Activated T-helper 1 cell treated with anti-CD3 and anti-CD28 coated beads, Interleukin-12 subunit alpha, Interleukin-12 subunit beta, Interleukin-2, Interleukin-4 antibody, amounts not matched to agents 30 ng/mL and 10 ng/mL and 1 ng/mL, durations not matched to agents 14 hours and 24 hours and 36 hours (primary cell): Measurements from ENCODE around the gene SGCB. TPM values are rescaled to one million over a fixed set of nuclear protein-coding genes. Genes with fewer than 3 reads are reported as not detected.

Experiments used
- DNase-seq: peaks from one replicate; pipeline ENCODE4 v3.0.0; 2021; ENCODE audit warnings: low spot score
- H3K27ac Mint-ChIP-seq: one replicate; pipeline ENCODE4 v1.8.0; 2021; ENCODE audit warnings: mild to moderate bottlenecking, mixed read lengths
- H3K27me3 Mint-ChIP-seq: one replicate; pipeline ENCODE4 v1.8.0; 2022; ENCODE audit warnings: mild to moderate bottlenecking, moderate library complexity, mixed read lengths; ENCODE audit not compliant: insufficient read depth
- H3K36me3 Mint-ChIP-seq: one replicate; pipeline ENCODE4 v1.8.0; 2021; ENCODE audit warnings: low read depth, mixed read lengths
- H3K4me1 Mint-ChIP-seq: one replicate; pipeline ENCODE4 v1.8.0; 2021; ENCODE audit warnings: low read depth, mixed read lengths
- H3K4me3 Mint-ChIP-seq: one replicate; pipeline ENCODE4 v1.8.0; 2021; ENCODE audit warnings: mild to moderate bottlenecking, moderate library complexity, mixed read lengths
- H3K9me3 Mint-ChIP-seq: one replicate; pipeline ENCODE4 v1.8.0; 2021; ENCODE audit warnings: mixed read lengths
- intact Hi-C: fragments of 100-400 bp; cut with micrococcal nuclease; formaldehyde crosslinking; loops from one replicate; pipeline ENCODE4 v1.15.1; 2024
- total RNA-seq: library from RNA; stranded (reverse); gene quantifications from 2 replicates; pipeline ENCODE4 v1.2.3, GENCODE V29; 2022

The SGCB gene
- total RNA-seq, 1 donor from 2014 or later, result 13.9 TPM

DNA sequence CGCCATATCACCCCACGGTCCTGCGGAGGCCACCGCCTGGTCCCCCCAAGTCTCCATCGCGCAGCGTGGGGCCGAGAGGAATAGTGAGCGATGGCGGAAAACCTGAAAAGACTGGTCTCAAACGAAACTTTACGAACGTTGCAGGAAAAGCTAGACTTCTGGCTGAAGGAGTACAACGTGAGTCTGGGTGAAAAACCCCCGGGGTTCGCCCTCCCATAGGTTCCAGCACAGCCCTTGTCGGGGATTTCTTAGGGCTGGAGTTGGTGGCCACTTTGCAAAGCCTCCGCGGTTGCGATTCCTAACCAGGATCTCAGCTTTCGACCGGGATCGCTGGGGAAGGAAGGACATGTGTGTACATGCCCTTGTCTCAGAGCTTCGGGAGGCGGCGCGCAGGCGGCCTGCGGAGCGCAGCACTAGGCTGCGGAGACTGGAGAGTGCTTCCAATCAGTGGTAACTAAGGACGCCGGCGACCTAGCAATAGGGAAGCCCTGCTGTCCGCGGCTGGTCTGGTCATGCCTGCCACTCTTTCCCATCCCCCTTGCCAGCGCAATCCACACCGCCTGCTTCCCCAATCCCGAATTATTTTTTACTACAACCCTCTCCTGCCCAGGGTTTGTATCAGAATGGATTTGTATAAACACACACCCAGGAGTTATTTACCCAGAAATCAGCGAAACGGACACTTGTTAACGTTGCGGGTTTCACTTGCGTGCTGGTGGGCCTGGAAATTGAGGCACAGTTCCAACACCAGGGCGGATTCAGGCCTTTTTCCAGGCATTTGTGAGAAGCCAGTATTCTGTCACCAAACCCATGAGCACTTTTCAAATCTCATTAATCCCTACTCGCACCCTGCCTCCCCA lies 13.7 kb upstream of the SGCB start:
- Mint-ChIP-seq H3K9me3 (no peaks in the 10 kb centered on the region), H3K36me3 (no peaks in the 10 kb centered on the region), H3K27me3 (peaks cover 73% of the 10 kb centered on the region), H3K27ac (no peak overlapping the region), H3K4me3 (peak overlapping the region; percentile 70), H3K4me1 (peaks cover 9% of the 10 kb centered on the region)
- no peak for DNase-seq
- intact Hi-C loops, result loop anchor here (2.0 kb wide), 1 partner anchor 15 kb away; no protein-coding TSS in a partner anchor

DNA sequence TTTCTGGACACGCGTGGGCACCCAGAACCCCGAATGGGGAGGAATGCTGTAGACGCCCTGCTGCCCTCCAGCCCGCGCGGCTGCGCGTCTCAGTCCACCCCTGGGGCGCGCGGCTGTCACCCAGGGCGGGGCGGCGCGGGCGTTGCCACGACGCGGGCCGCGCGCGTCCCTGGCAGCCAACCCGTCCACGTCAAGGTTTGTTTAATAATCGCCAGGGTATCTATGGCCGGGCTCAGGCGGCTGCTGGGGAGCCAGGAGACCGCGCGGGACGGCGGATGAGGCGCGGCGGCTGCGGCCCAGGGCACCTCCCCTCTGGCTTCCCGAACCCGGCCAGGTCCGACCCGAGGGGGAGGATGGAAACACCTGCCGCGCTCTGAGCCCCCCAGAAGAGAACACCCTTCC lies 13.1 kb upstream of the SGCB start, which contains the start of gene SPATA18:
Gene SPATA18, plus strand, starts transcription at position 92 of the 402 bp plus-strand sequence. CDS start 401 bp downstream, outside the sequence.
- DNase-seq, result no peak
- Mint-ChIP-seq H3K36me3 (no peaks in the 10 kb centered on the region), H3K27ac (no peak within 1 kb of the TSS), H3K9me3 (no peaks in the 10 kb centered on the region), H3K4me1 (peaks cover 9% of the 10 kb centered on the region), H3K27me3 (peaks cover 73% of the 10 kb centered on the region), H3K4me3 (peak within 1 kb of the TSS; percentile 70)
- intact Hi-C loops, result loop anchor here (2.0 kb wide), 1 partner anchor 14 kb away; no protein-coding TSS in a partner anchor

DNA sequence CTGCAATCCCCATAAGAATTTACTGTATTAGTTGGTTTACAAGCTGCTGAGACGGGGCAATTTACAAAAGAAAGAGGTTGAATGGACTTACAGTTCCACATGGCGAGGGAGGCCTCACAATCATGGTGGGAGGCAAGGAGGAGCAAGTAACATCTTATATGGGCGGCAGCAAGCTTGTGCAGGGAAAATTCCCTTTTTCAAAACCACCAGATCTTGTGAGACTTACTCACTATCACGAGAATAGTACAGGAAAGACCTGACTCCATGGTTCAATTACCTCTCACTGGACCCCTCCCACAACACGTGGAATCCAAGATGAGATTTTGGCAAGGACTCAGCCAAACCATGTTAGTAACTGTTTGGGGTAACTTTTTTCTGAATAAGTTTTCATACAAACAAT lies 11.2 kb upstream of the SGCB start:
- DNase-seq, result no peak
- intact Hi-C loops, result no loop called here
- no peak overlapping the region for H3K27ac Mint-ChIP-seq
- H3K4me3 Mint-ChIP-seq, result no peak overlapping the region
- peaks cover 62% of the 10 kb centered on the region for H3K27me3 Mint-ChIP-seq
- H3K36me3 Mint-ChIP-seq, result no peaks in the 10 kb centered on the region
- H3K9me3 Mint-ChIP-seq, result no peaks in the 10 kb centered on the region
- H3K4me1 Mint-ChIP-seq, result peaks cover 9% of the 10 kb centered on the region

DNA sequence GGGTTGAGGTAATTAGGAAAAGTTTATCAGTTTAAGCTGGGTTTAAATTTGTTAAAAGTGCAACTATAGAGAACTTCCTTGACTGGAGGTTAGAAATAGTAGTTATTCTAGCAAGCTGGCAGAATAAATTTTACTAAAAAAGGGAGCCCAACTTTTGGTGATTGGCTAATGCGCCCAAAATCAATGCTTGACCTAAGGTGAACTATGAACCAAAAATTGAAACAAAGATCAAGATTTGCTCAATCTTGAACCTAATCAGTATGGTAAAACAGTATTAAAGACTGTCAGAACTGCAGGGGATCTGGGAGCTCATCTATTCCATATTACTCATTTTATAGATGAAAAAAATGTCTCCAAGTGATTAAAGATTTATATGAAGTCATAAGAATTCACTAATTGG lies 6.9 kb upstream of the SGCB start:
- no peaks in the 10 kb centered on the region for H3K9me3 Mint-ChIP-seq
- no peak for DNase-seq
- no peak overlapping the region for H3K4me3 Mint-ChIP-seq
- H3K27ac Mint-ChIP-seq, result no peak overlapping the region
- intact Hi-C loops, result no loop called here
- no peaks in the 10 kb centered on the region for H3K36me3 Mint-ChIP-seq
- H3K27me3 Mint-ChIP-seq, result peaks cover 42% of the 10 kb centered on the region
- no peaks in the 10 kb centered on the region for H3K4me1 Mint-ChIP-seq

DNA sequence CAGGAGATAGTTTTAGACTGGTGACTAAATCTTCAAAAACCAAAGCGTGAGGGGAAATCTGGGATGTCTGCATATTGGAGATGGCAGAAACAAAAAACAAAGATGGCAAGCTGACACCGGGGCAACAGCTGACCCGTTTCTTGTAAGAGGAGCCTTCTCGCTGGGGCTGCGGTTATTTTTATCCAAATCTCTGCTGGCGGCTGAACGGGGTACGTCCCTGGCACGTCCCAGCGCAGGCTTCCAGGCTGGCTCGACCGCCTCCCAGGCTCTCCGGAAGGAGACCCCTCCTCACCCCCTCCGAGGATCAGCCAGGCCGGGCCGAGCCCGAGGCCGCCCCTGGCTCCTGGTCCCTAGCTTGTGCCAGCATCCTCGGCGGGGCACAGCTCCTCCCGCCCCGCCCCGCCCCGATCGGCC lies 403 bp downstream of the SGCB start:
- Mint-ChIP-seq H3K4me3 (peak overlapping the region; percentile 86), H3K27ac (peak overlapping the region; percentile 63), H3K9me3 (no peaks in the 10 kb centered on the region), H3K36me3 (peaks cover 3% of the 10 kb centered on the region), H3K27me3 (peaks cover 16% of the 10 kb centered on the region), H3K4me1 (peaks cover 27% of the 10 kb centered on the region)
- DNase-seq, result no peak
- intact Hi-C loops, result loop anchor here (1.0 to 10.0 kb wide), 4 partner anchors 11 to 687 kb away; partner anchors contain the start of gene SPATA18

DNA sequence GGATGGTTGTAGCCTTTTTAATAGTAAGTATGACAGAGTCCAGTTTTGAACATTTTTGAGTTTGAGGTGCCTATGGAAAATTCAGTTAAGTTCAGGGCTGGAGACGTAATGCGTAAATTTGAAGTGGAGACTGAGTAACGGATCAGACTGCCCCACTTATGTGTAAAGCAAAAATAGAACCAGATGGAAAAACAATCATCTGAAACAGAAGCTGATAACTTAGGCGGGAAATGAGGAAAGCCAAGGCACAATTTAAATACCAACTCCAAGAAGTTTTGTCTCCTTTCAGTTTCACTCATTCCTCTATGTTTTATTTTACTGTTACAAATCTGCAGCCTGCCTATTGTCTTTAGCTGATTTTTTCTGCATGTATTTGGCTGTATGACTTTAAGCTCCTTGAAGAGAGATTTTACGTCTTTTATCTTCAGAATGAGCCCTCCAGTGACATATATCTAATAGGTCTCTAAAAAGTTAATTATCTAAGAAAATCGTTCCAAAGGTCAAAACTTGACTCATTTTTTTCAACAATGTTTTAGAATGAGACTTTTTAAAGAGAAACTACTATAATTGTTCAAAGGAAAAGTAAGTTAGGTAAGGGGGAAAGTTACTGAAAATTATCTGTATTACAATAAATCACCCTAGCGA lies 1.1 kb downstream of the SGCB start:
- Mint-ChIP-seq H3K36me3 (peaks cover 4% of the 10 kb centered on the region), H3K4me1 (peaks cover 27% of the 10 kb centered on the region)
- intact Hi-C loops, result loop anchor here (2.0 to 10.0 kb wide), 2 partner anchors 14 to 688 kb away; partner anchors contain the start of gene SPATA18

DNA sequence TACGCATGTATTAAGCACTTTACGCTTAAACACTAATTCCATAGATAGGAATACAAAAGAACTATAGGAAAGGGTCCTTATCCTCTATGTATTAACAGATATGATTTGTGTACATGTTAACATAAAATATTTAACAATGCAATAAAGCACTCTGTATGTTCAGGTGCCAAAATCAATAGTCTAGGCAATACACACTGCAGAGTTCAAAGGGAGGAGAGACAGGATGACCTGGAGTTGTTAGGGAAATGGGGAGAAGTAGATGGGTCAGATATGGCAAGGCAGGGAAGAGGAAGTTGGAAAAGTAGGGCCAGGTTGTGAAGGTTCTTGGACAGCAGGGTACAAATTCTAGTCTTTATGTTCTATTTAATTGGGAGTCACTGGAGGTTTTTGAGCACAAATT lies 2.9 kb downstream of the SGCB start:
- Mint-ChIP-seq H3K4me1 (peaks cover 27% of the 10 kb centered on the region), H3K27me3 (peaks cover 4% of the 10 kb centered on the region), H3K9me3 (no peaks in the 10 kb centered on the region), H3K36me3 (peaks cover 11% of the 10 kb centered on the region), H3K27ac (no peak overlapping the region), H3K4me3 (no peak overlapping the region)
- intact Hi-C loops, result loop anchor here (10.0 kb wide), 1 partner anchor 690 kb away; no protein-coding TSS in a partner anchor
- DNase-seq, result no peak

More for the DNA sequence above, 1.1 kb downstream of the SGCB start:
- peak overlapping the region; percentile 63 for H3K27ac Mint-ChIP-seq
- H3K9me3 Mint-ChIP-seq, result no peaks in the 10 kb centered on the region
- peak overlapping the region; percentile 86 for H3K4me3 Mint-ChIP-seq
- DNase-seq, result no peak
- H3K27me3 Mint-ChIP-seq, result peaks cover 12% of the 10 kb centered on the region

DNA sequence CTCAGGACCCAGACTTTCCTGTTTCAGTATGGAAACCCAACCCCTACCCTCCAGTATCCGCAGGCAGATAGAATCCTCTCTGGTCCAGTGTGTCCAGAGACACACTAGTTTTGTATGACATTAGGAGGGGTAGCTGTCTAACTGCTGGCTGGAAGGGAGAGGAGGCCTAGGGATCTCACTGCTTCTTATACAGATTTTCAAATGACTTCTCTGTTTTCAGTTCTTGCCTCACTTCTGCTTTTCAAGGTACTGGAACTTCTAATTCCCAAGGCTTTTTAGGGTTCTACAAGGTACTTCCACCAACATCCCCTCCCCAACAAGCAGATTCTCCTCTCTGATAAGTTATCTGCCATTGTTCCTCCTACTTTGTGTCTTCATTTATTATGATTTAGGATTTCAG lies 6.1 kb downstream of the SGCB start:
- no peak for DNase-seq
- Mint-ChIP-seq H3K9me3 (no peaks in the 10 kb centered on the region), H3K4me1 (peaks cover 14% of the 10 kb centered on the region), H3K4me3 (no peak overlapping the region), H3K36me3 (peaks cover 17% of the 10 kb centered on the region), H3K27ac (no peak overlapping the region), H3K27me3 (no peaks in the 10 kb centered on the region)
- intact Hi-C loops, result loop anchor here (10.0 kb wide), 1 partner anchor 693 kb away; no protein-coding TSS in a partner anchor

DNA sequence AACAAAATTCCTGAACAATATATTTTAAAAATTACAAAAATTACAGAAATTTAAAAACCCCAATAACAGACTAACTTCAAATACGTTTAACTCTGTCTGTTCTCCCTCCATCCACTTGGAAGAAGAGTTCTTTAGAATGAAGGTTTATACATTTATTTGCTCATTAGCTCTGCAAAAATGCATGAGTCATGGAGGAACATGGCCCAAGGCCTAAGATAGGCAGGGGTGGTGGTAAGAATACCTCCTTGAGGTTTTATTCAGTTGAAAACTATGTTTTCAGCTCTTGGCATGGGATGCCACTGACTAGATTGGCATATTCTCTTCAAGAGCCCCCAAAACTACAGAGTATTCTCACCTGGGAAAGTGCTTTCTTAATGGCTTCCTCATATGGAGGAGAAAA lies 9.1 kb downstream of the SGCB start:
- intact Hi-C loops, result no loop called here
- Mint-ChIP-seq H3K4me3 (no peak overlapping the region), H3K27me3 (no peaks in the 10 kb centered on the region), H3K9me3 (no peaks in the 10 kb centered on the region), H3K4me1 (no peaks in the 10 kb centered on the region), H3K36me3 (peaks cover 19% of the 10 kb centered on the region), H3K27ac (no peak overlapping the region)
- no peak for DNase-seq

DNA sequence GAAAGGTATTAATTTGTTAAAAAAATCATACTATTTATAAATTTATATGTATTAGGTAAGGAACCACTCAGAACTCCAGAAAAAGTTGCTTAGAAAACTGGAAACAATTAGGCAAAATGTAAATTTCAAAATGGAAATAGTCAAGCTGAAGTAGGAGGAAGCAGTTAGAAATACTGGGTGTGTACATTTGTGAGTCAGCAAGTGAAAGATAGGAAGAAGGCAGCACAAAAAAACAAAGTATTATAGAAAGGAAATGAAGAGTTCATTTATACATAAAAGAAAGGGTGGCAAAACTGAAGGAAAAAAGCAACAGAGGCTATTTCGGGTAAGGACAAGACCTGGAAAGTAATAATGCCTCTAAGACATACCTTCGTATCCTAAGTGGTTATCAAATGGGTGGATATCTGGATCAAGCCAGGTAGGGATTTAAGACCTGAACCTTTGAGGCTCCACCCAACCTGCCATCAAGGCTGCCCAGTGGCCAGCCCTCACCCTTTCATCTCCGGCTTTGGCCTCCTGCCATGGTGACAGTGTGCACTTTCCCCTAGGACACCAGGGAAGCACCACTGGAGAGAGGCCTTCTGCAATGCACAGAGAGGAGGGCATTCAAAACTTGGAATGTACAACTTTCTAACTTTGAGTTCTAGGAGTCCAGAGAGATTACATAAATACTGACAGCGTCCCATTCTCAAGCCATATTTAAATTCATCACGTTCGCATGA lies 18.0 kb downstream of the SGCB start, which contains the start of gene LRRC66:
Gene LRRC66, minus strand, starts transcription at position 428 of the 722 bp plus-strand sequence. CDS start 2,750 bp downstream, outside the sequence.
- Mint-ChIP-seq H3K9me3 (no peaks in the 10 kb centered on the region), H3K27ac (no peak within 1 kb of the TSS), H3K4me1 (no peaks in the 10 kb centered on the region), H3K4me3 (no peak within 1 kb of the TSS), H3K27me3 (no peaks in the 10 kb centered on the region), H3K36me3 (no peaks in the 10 kb centered on the region)
- intact Hi-C loops, result no loop called here
- no peak for DNase-seq

DNA sequence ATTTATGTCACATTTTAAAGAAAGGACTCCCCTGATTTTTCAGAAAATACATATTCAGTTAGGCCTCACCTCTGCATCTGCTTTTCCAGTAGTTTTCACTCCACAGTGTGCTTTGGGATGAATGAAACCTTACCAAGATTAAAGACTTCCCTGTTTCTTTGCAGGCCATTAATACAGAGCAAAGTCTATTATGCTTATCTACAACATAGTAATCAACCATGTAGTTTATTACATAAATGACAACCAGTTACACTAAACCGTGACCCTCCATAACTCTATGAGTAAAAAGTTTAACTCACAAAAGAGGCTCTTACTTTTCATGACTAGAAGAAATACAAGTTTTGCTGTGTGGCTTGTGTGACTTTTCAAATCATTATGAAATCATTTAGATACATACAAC lies 20.3 kb downstream of the SGCB start:
- no peaks in the 10 kb centered on the region for H3K27me3 Mint-ChIP-seq

DNA sequence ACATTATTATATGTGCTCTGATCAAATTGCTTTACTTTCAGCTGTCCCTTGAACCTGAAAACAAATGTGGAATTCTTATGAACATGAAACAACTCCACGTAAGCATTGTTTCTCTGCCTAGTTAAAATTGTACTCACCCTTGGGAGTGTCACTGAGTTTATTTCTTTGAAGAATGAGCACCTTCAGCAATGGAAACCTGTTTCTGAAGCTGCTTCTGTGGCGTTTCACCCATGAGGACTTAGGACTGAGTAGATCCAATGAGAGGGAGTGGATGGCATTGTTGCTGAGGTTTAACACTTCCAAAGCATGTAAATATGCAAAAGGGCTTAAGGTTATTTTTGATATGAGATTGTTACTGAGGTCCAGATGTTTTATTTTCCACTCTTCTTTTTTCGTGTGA lies 21.1 kb downstream of the SGCB start:
- no peak overlapping the region for H3K4me3 Mint-ChIP-seq
- H3K36me3 Mint-ChIP-seq, result no peaks in the 10 kb centered on the region
- intact Hi-C loops, result no loop called here
- DNase-seq, result no peak
- H3K27me3 Mint-ChIP-seq, result no peaks in the 10 kb centered on the region
- no peaks in the 10 kb centered on the region for H3K9me3 Mint-ChIP-seq
- no peaks in the 10 kb centered on the region for H3K4me1 Mint-ChIP-seq
- no peak overlapping the region for H3K27ac Mint-ChIP-seq

More for the DNA sequence above, 20.3 kb downstream of the SGCB start:
- Mint-ChIP-seq H3K9me3 (no peaks in the 10 kb centered on the region), H3K27ac (no peak overlapping the region), H3K36me3 (no peaks in the 10 kb centered on the region), H3K4me1 (no peaks in the 10 kb centered on the region), H3K4me3 (no peak overlapping the region)
- no peak for DNase-seq
- intact Hi-C loops, result no loop called here
